GM18873 (cell line): Measurements from ENCODE around the gene ALG14.
"Not testable (repeated sequence)": the region's sequence is repeated elsewhere in the genome, so short reads cannot be mapped to it uniquely, and the experiment has no call there.

ENCODE experiments used
- ATAC-seq: cut with Tn5 transposase; IDR thresholded peaks from one replicate; pipeline ENCODE4 v1.9.1; 2021; ENCODE audit warnings: mild to moderate bottlenecking, moderate library complexity, moderate number of reproducible peaks; ENCODE audit not compliant: unreplicated experiment, low FRiP score

ALG14 gene

DNA sequence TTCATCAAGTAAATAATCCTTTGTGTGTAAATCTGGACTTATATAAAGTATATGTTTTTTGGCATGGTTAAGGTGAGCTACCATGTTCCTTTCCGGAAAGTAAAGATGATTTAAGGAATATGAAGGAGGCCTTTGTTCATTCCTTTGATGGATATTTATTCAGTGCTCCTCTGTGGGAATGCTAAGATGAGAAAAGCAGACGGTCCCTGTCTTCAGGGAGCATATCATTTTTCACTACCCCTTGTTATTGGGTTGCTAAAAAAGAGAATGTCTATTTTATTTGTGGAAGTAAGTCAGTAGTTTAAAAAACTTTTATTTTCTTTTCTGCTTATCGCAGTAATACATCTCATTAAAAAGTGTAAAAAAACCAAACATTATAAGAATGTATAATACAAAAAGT, 110.8 kb downstream of the ALG14 start:
- no peak for ATAC-seq

- ATAC-seq, result no peak
Observed at GRCh38 chr1:94961582-94961981, 111.2 kb downstream of the ALG14 start.

- ATAC-seq, result no peak
Observed at GRCh38 chr1:94958081-94958480, 114.7 kb downstream of the ALG14 start.

GRCh38 chr1:94955767-94956632, 116.8 kb downstream of the ALG14 start:
- no peak for ATAC-seq

DNA sequence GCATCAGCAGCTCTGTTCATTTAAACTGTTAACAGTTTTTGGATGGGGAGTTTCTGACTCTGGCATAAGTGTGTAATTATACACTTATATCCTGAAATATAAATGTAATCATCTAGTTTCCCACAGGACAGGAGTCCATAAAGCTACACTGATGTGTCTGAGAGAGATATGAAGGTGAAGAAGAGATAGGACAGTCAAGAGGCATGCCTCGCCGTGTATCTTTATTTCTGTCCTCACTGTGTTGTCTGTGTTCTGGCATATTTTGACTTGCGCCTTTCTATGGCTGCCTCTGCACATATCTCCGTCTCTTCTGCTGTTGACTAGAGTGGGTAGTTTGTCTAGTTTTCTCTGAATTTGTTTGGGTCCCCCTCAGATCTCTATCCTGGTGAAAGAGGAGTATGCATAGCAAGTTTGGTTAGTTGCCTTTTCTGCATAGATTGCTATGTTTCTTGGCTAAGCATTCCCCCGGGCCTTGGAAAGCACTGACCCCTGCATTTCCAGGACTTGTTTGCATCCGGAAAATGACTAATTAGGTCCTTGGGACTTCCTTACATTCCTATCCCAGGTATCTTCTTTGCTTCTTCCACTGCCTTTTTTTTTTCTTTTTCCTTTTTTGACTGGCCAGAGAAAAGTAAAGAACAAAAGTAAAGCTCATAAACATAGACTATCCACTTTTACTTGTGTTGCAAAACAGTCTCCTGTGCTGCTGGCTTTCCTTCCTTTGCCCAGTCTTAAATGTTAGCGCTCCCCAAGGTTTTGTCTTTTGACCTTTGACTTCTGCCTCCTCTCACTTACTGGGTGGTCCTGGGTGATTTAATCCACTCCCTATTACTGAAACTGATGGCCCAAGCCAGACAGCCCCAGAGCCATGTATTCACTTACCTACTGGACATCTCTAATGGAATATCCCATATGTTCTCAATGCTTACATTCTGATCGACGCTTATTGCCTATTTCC, 118.2 kb downstream of the ALG14 start:
- no peak for ATAC-seq

DNA sequence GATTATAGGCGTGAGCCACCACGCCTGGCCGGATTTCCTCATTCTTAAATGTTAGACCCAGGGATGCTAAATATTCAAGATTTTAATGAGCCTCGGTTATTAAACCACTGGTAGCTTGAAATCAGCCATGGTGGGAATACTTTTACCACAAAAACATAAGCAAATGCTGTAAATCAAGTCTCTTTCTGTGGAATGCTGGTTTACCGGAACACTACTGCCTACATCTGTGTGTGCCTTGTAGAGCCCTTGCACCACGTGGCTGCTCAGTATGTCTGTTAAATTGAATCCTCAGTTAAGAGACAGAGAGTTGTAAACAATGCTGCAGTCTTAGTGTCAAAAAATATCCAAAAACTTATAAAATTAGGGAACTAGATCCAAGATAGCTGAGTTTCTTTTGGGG, 119.0 kb downstream of the ALG14 start:
- ATAC-seq, result no peak

GRCh38 chr1:94953107-94953506, 119.6 kb downstream of the ALG14 start:
- no peak for ATAC-seq

DNA sequence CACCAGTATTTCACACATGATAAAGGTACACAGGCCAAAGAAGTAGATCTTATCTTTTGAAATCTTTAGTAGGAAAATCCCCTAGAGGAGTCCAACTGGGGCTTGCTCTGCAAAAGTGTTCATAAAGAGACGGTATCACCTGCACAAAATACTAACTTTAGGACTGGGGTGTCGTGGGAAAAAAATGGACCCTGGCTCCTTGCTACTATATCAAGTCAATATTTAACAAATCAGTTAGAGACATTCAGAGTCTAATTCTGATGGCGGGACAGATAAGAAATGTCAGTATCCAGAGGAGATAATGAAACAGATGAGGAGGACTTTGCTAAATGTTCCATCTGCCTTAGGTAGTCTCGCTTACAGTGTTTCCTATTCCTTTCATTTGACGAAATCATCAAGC, 120.2 kb downstream of the ALG14 start:
- no peak for ATAC-seq

DNA sequence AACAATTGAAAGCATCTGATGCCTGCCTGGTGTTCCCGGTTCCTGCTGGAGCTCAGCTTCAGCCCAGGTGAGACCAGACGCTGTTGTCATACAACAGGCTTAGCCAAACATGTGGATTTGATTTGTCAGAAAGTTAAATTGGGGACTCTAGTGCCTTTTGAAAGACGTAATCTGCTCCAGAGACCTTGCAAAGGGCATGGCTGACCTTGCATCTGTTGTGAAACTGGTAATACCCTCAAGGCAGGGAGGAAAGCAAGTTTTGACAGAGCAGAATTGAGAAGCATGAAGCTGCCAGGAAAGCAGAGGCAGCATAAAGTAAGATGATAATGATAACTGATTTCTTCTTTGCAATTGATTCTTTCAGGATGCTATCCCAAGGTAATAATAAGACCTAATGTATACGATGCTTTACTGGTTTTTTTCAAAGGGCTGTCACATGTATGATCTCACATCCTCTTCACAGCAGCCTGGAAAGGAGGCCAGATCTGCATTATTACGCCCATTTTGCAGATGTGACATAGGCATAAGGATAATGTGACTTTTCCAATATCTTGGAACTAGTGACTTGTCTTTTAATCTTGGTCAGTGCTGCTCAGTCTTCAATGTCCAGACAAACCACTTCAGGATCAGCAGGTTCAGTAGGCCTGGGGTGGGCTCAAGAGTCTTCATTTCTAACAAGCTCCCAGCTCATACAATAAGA, 121.1 kb downstream of the ALG14 start:
- ATAC-seq, result no peak

- no peak for ATAC-seq
Observed at GRCh38 chr1:94951046-94951445, 121.7 kb downstream of the ALG14 start.

DNA sequence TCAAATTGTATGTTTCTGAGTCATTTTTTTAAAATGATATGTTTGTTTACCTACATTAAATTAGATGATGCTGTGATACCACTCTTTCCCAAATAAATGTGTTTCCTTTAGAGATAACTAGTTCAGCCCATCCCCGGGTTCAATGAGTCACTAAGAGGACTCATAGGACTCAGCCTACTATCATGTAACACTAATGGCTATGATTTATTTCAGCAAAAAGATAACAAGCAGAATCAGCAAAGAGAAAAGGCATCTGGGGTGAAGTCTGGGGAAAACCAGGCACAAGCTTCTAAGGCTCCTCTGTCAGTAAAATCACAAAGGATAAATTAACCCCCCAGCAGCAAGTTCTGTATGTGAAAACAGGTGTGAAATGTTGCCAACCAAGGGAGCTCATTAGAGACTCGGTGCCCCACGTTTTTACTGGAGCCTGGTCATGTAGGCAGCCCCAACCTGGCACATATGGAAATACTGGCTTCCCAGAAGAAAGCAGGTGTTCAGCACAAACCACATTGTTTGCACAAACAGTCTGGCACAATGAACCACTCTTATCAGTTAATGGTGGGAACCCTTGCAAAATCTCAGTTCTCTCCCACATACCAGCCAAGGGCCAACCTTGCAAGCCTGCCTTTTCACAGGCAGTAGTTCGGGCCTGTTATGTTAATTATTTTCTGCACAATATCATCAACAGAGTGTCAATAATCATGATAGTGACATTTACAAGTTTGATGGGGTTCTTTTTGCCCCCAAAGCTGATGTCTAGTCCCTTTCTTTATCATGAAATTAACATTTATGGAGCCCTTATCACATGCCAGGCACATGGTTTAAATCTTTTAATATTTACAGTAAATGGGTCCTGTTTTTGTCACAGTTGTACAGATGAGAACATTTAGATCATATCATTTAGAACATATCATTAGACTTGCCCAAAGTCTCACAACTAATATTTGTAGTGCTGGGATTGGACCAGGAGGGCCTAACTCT, 122.8 kb downstream of the ALG14 start:
- ATAC-seq, result no peak

DNA sequence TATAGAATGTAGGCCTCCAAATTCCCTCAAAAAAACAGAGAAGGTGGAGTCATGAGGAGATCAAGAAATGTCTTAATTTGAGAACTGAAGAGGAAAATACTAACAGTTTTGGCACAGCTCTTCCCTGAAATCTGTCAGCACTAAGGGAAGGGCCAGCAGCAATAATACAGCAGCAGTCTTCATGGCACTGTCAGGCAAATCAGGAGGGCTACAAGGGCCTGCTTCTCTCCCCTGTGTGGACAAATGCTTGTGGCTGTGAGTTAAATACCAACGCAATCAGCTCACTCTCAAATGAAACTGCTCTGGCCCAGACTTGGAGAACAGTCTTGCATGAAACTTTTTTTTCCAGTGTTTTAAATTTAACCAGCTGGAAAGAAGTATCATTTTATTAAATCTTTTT, 125.3 kb downstream of the ALG14 start:
- no peak for ATAC-seq

- no peak for ATAC-seq
Observed at GRCh38 chr1:94946886-94947285, 125.9 kb downstream of the ALG14 start.

GRCh38 chr1:94942171-94943128, 130.3 kb downstream of the ALG14 start:
- no peak for ATAC-seq

DNA sequence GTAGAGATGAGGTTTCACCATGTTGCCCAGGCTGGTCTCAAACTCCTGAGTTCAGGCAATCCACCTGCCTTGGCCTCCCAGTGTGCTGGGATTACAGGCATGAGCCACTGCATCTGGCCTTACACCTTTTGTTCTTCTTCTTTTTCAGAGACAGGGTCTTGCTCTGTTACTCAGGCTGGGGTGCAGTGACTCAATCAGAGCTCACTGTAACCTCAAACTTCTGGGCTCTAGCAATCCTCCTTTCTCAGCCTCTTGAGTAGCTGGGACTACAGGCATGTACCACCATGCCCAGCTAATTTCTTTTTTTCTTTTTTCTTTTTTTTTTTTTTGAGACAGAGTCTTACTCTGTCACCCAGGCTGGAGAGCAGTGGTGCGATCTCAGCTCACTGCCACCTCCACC, 131.3 kb downstream of the ALG14 start:
- not testable (repeated sequence) for ATAC-seq

- no peak for ATAC-seq
Observed at GRCh38 chr1:94940738-94941137, 132.0 kb downstream of the ALG14 start.

GRCh38 chr1:94937820-94938219, 134.9 kb downstream of the ALG14 start:
- ATAC-seq, result no peak

- ATAC-seq, result no peak
Observed at GRCh38 chr1:94936861-94937620, 135.7 kb downstream of the ALG14 start.
